ENCODE measurements around the gene CHID1. TPM values are rescaled to one million over a fixed set of nuclear protein-coding genes. Genes with fewer than 3 reads are reported as not detected.

CHID1 gene
- total and polyA plus RNA-seq, 9 of the 15 experiments (the other 6 are each of a cell fraction or from before 2014, with no cell fraction given) = 15.1 to 108 (median 39.8) TPM

DNA sequence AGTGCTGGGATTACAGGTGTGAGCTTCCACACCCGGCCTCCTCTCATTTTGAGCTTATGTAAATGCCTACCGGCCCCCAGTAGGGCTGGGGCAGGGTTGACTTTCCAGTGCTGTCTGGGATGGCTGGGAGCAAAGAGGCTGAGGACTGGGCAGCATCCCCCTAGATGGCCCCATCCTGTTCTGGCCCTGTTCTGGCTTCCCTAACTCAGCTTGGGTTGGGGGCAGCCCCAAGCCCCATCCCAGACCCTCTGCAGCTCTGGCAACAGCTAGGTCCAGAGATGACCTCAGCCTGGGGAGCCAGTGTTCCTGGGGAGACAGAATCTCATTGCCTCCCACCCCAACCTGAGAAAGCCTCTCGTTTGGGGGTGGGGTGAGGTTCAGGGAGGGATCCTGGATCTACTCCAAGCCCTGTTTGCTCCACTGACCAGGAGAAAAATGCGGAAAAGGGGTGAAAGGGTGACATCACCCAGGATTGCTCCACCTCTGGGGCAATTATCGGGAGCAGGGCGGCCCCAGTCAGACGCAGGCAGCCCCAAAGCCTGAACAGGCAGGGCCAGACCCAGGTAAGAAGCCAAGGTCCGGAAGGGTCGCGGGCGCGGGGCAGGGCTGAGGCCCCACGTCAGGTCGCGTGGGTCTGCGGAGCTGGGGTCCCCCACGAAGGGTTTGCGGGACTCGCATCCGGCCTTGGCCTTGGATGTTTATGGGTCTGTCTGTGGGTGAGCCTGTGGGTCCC, 92.0 kb downstream of the CHID1 start, which contains the start of gene PNPLA2 (continued):
- TF ChIP-seq, protein P1, sequence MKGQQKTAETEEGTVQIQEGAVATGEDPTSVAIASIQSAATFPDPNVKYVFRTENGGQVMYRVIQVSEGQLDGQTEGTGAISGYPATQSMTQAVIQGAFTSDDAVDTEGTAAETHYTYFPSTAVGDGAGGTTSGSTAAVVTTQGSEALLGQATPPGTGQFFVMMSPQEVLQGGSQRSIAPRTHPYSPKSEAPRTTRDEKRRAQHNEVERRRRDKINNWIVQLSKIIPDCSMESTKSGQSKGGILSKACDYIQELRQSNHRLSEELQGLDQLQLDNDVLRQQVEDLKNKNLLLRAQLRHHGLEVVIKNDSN (CRISPR knock-in tag; IDR thresholded peaks at IDR 0.05) = peak; percentile 35; the same call in 1 of the 2 replicates
- TF ChIP-seq ZNF778 (CRISPR knock-in tag; IDR thresholded peaks at IDR 0.05) = no peak
- no peak for TF ChIP-seq FOXP1 (CRISPR knock-in tag; IDR thresholded peaks at IDR 0.05)
- TF ChIP-seq, protein P2, sequence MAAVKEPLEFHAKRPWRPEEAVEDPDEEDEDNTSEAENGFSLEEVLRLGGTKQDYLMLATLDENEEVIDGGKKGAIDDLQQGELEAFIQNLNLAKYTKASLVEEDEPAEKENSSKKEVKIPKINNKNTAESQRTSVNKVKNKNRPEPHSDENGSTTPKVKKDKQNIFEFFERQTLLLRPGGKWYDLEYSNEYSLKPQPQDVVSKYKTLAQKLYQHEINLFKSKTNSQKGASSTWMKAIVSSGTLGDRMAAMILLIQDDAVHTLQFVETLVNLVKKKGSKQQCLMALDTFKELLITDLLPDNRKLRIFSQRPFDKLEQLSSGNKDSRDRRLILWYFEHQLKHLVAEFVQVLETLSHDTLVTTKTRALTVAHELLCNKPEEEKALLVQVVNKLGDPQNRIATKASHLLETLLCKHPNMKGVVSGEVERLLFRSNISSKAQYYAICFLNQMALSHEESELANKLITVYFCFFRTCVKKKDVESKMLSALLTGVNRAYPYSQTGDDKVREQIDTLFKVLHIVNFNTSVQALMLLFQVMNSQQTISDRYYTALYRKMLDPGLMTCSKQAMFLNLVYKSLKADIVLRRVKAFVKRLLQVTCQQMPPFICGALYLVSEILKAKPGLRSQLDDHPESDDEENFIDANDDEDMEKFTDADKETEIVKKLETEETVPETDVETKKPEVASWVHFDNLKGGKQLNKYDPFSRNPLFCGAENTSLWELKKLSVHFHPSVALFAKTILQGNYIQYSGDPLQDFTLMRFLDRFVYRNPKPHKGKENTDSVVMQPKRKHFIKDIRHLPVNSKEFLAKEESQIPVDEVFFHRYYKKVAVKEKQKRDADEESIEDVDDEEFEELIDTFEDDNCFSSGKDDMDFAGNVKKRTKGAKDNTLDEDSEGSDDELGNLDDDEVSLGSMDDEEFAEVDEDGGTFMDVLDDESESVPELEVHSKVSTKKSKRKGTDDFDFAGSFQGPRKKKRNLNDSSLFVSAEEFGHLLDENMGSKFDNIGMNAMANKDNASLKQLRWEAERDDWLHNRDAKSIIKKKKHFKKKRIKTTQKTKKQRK (IDR thresholded peaks at IDR 0.05; ENCODE audit: borderline replicate concordance, low read depth, low read length) = no peak
- TF ChIP-seq TEAD4 (IDR thresholded peaks at IDR 0.05; ENCODE audit: low read length) = no peak
- TF ChIP-seq TEAD4 (CRISPR knock-in tag; IDR thresholded peaks at IDR 0.05; ENCODE audit: borderline replicate concordance) = 0 out of 2 replicates have a peak, but pooled peaks have one; percentile 37
- TF ChIP-seq NFIC (IDR thresholded peaks at IDR 0.05) = 0 out of 2 replicates have a peak, but pooled peaks have one; percentile 14
- TF ChIP-seq ZNF583 (CRISPR knock-in tag; IDR thresholded peaks at IDR 0.05) = no peak
- TF ChIP-seq ATF7 (IDR thresholded peaks at IDR 0.05) = peak; percentile 70
- no peak for TF ChIP-seq SMARCA5 (IDR thresholded peaks at IDR 0.05)
- TF ChIP-seq ZNF764 (CRISPR knock-in tag; IDR thresholded peaks at IDR 0.05; ENCODE audit: low read depth) = no peak
- TF ChIP-seq, protein P3, sequence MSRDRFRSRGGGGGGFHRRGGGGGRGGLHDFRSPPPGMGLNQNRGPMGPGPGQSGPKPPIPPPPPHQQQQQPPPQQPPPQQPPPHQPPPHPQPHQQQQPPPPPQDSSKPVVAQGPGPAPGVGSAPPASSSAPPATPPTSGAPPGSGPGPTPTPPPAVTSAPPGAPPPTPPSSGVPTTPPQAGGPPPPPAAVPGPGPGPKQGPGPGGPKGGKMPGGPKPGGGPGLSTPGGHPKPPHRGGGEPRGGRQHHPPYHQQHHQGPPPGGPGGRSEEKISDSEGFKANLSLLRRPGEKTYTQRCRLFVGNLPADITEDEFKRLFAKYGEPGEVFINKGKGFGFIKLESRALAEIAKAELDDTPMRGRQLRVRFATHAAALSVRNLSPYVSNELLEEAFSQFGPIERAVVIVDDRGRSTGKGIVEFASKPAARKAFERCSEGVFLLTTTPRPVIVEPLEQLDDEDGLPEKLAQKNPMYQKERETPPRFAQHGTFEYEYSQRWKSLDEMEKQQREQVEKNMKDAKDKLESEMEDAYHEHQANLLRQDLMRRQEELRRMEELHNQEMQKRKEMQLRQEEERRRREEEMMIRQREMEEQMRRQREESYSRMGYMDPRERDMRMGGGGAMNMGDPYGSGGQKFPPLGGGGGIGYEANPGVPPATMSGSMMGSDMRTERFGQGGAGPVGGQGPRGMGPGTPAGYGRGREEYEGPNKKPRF (IDR thresholded peaks at IDR 0.05; ENCODE audit: low read depth, low read length) = no peak
- no peak for TF ChIP-seq MTA1 (IDR thresholded peaks at IDR 0.05; ENCODE audit: borderline replicate concordance)
- TF ChIP-seq ZNF217 (CRISPR knock-in tag; IDR thresholded peaks at IDR 0.05) = no peak
- TF ChIP-seq, protein P4, sequence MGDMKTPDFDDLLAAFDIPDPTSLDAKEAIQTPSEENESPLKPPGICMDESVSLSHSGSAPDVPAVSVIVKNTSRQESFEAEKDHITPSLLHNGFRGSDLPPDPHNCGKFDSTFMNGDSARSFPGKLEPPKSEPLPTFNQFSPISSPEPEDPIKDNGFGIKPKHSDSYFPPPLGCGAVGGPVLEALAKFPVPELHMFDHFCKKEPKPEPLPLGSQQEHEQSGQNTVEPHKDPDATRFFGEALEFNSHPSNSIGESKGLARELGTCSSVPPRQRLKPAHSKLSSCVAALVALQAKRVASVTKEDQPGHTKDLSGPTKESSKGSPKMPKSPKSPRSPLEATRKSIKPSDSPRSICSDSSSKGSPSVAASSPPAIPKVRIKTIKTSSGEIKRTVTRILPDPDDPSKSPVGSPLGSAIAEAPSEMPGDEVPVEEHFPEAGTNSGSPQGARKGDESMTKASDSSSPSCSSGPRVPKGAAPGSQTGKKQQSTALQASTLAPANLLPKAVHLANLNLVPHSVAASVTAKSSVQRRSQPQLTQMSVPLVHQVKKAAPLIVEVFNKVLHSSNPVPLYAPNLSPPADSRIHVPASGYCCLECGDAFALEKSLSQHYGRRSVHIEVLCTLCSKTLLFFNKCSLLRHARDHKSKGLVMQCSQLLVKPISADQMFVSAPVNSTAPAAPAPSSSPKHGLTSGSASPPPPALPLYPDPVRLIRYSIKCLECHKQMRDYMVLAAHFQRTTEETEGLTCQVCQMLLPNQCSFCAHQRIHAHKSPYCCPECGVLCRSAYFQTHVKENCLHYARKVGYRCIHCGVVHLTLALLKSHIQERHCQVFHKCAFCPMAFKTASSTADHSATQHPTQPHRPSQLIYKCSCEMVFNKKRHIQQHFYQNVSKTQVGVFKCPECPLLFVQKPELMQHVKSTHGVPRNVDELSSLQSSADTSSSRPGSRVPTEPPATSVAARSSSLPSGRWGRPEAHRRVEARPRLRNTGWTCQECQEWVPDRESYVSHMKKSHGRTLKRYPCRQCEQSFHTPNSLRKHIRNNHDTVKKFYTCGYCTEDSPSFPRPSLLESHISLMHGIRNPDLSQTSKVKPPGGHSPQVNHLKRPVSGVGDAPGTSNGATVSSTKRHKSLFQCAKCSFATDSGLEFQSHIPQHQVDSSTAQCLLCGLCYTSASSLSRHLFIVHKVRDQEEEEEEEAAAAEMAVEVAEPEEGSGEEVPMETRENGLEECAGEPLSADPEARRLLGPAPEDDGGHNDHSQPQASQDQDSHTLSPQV (IDR thresholded peaks at IDR 0.05) = no peak
- no peak for TF ChIP-seq CREBBP (IDR thresholded peaks at IDR 0.05; ENCODE audit: low read depth, low read length)
- TF ChIP-seq ZNF785 (CRISPR knock-in tag; IDR thresholded peaks at IDR 0.05) = no peak
